Activated T-cell treated with anti-CD3 and anti-CD28 coated beads, Interleukin-2, amount 50 U/mL, for 24 hours (primary cell): ENCODE results near the gene PCDHGB4.
"Not testable (repeated sequence)": the region's sequence is repeated elsewhere in the genome, so short reads cannot be mapped to it uniquely, and the experiment has no call there.

ENCODE experiments used
- DNase-seq: peaks from one replicate; pipeline ENCODE4 v3.0.0-alpha.2; 2020
- H3K27ac Mint-ChIP-seq: 2 replicates; pipeline ENCODE4 v1.8.0; 2020; ENCODE audit warnings: mild to moderate bottlenecking, mixed read lengths
- H3K27me3 Mint-ChIP-seq: 2 replicates; pipeline ENCODE4 v1.8.0; 2020; ENCODE audit warnings: mixed read lengths
- H3K36me3 Mint-ChIP-seq: 2 replicates; pipeline ENCODE4 v1.8.0; 2020; ENCODE audit warnings: low read depth, mixed read lengths
- H3K4me1 Mint-ChIP-seq: 2 replicates; pipeline ENCODE4 v1.8.0; 2020; ENCODE audit warnings: low read depth, mixed read lengths
- H3K4me3 Mint-ChIP-seq: 2 replicates; pipeline ENCODE4 v1.8.0; 2020; ENCODE audit warnings: mild to moderate bottlenecking, moderate library complexity, mixed read lengths
- H3K9me3 Mint-ChIP-seq: 2 replicates; pipeline ENCODE4 v1.8.0; 2020; ENCODE audit warnings: mixed read lengths

Gene PCDHGB4

GRCh38 chr5:141402553-141403243 lies 15.2 kb downstream of the PCDHGB4 start, which contains the start of gene PCDHGA9:
Gene PCDHGA9 (plus strand): TSS chr5:141402778. CDS start chr5:141402953, 175 bp downstream.
- Mint-ChIP-seq H3K27ac (no peak within 1 kb of the TSS), H3K4me1 (peaks cover 3% of the 10 kb centered on the region), H3K27me3 (peaks cover 80% of the 10 kb centered on the region), H3K9me3 (peaks cover 28% of the 10 kb centered on the region), H3K4me3 (peak within 1 kb of the TSS; percentile 58), H3K36me3 (peaks cover 12% of the 10 kb centered on the region)
- DNase-seq = no peak

- H3K27ac Mint-ChIP-seq = no peak overlapping the region
- H3K36me3 Mint-ChIP-seq = peaks cover 14% of the 10 kb centered on the region
- peaks cover 28% of the 10 kb centered on the region for H3K9me3 Mint-ChIP-seq
- no peak for DNase-seq
- peaks cover 3% of the 10 kb centered on the region for H3K4me1 Mint-ChIP-seq
- H3K27me3 Mint-ChIP-seq = peaks cover 83% of the 10 kb centered on the region
- no peak overlapping the region for H3K4me3 Mint-ChIP-seq
These were observed 15.9 kb downstream of the PCDHGB4 start for GRCh38 chr5:141403387-141403786.

GRCh38 chr5:141407790-141408505 lies 20.4 kb downstream of the PCDHGB4 start, which contains the start of gene PCDHGB6:
Gene PCDHGB6 (plus strand): TSS chr5:141408021. CDS start chr5:141408203, 182 bp downstream.
- Mint-ChIP-seq H3K4me3 (peak within 1 kb of the TSS; percentile 52), H3K27me3 (peaks cover 82% of the 10 kb centered on the region), H3K9me3 (peaks cover 20% of the 10 kb centered on the region)
- H3K4me1 Mint-ChIP-seq, H3K36me3 Mint-ChIP-seq, H3K27ac Mint-ChIP-seq: not testable (repeated sequence)
- peak; percentile 59 for DNase-seq

- Mint-ChIP-seq H3K36me3 (peaks cover 9% of the 10 kb centered on the region), H3K27ac (no peak overlapping the region), H3K4me3 (no peak overlapping the region), H3K27me3 (peaks cover 82% of the 10 kb centered on the region), H3K9me3 (peaks cover 23% of the 10 kb centered on the region), H3K4me1 (peaks cover 16% of the 10 kb centered on the region)
- no peak for DNase-seq
These were observed 22.3 kb downstream of the PCDHGB4 start for GRCh38 chr5:141409598-141410306.

- H3K9me3 Mint-ChIP-seq = peaks cover 23% of the 10 kb centered on the region
- peaks cover 9% of the 10 kb centered on the region for H3K36me3 Mint-ChIP-seq
- H3K27ac Mint-ChIP-seq = no peak overlapping the region
- H3K4me1 Mint-ChIP-seq = peaks cover 19% of the 10 kb centered on the region
- no peak overlapping the region for H3K4me3 Mint-ChIP-seq
- DNase-seq = no peak
- peaks cover 81% of the 10 kb centered on the region for H3K27me3 Mint-ChIP-seq
These were observed 24.1 kb downstream of the PCDHGB4 start for GRCh38 chr5:141411575-141411974.

- peak; percentile 63 for DNase-seq
- Mint-ChIP-seq H3K27ac (no peak within 1 kb of the TSS), H3K27me3 (peaks cover 82% of the 10 kb centered on the region), H3K4me1 (peaks cover 24% of the 10 kb centered on the region), H3K36me3 (peaks cover 9% of the 10 kb centered on the region), H3K4me3 (peak within 1 kb of the TSS; percentile 78), H3K9me3 (peaks cover 25% of the 10 kb centered on the region)
These were observed 25.5 kb downstream of the PCDHGB4 start, which contains the start of gene PCDHGA10 for GRCh38 chr5:141412854-141413539. Gene PCDHGA10 (plus strand): TSS chr5:141412987. CDS start chr5:141413176, 189 bp downstream.

GRCh38 chr5:141413540-141414069 lies 26.1 kb downstream of the PCDHGB4 start:
- Mint-ChIP-seq H3K27me3 (peaks cover 82% of the 10 kb centered on the region), H3K9me3 (peaks cover 30% of the 10 kb centered on the region), H3K4me1 (peaks cover 26% of the 10 kb centered on the region), H3K4me3 (peak overlapping the region; percentile 78), H3K36me3 (peaks cover 10% of the 10 kb centered on the region), H3K27ac (no peak overlapping the region)
- DNase-seq = no peak

- H3K4me3 Mint-ChIP-seq, H3K27ac Mint-ChIP-seq, H3K36me3 Mint-ChIP-seq, DNase-seq: not testable (repeated sequence)
- Mint-ChIP-seq H3K9me3 (peaks cover 28% of the 10 kb centered on the region), H3K4me1 (peaks cover 26% of the 10 kb centered on the region), H3K27me3 (peaks cover 81% of the 10 kb centered on the region)
These were observed 27.2 kb downstream of the PCDHGB4 start for GRCh38 chr5:141414548-141415274.

- DNase-seq, H3K27ac Mint-ChIP-seq, H3K4me3 Mint-ChIP-seq: not testable (repeated sequence)
- Mint-ChIP-seq H3K9me3 (peaks cover 30% of the 10 kb centered on the region), H3K4me1 (peaks cover 26% of the 10 kb centered on the region), H3K27me3 (peaks cover 81% of the 10 kb centered on the region), H3K36me3 (peaks cover 11% of the 10 kb centered on the region)
These were observed 27.7 kb downstream of the PCDHGB4 start for GRCh38 chr5:141415275-141415618.

- Mint-ChIP-seq H3K4me3 (peak within 1 kb of the TSS; percentile 71), H3K36me3 (peaks cover 16% of the 10 kb centered on the region), H3K4me1 (peaks cover 32% of the 10 kb centered on the region), H3K27me3 (peaks cover 89% of the 10 kb centered on the region), H3K9me3 (peaks cover 42% of the 10 kb centered on the region)
- peak; percentile 54 for DNase-seq
- H3K27ac Mint-ChIP-seq = not testable (repeated sequence)
These were observed 30.1 kb downstream of the PCDHGB4 start, which contains the start of gene PCDHGB7 for GRCh38 chr5:141417494-141418172. Gene PCDHGB7 (plus strand): TSS chr5:141417677. CDS start chr5:141417860, 183 bp downstream.

- H3K9me3 Mint-ChIP-seq = peaks cover 41% of the 10 kb centered on the region
- no peak overlapping the region for H3K4me3 Mint-ChIP-seq
- H3K36me3 Mint-ChIP-seq = peaks cover 18% of the 10 kb centered on the region
- H3K27ac Mint-ChIP-seq = peak overlapping the region; percentile 2
- H3K27me3 Mint-ChIP-seq = peaks cover 89% of the 10 kb centered on the region
- peaks cover 20% of the 10 kb centered on the region for H3K4me1 Mint-ChIP-seq
- no peak for DNase-seq
These were observed 31.8 kb downstream of the PCDHGB4 start for GRCh38 chr5:141419074-141419880.

- Mint-ChIP-seq H3K36me3 (peaks cover 18% of the 10 kb centered on the region), H3K27me3 (peaks cover 90% of the 10 kb centered on the region), H3K9me3 (peaks cover 37% of the 10 kb centered on the region), H3K4me1 (peaks cover 12% of the 10 kb centered on the region), H3K4me3 (peak within 1 kb of the TSS; percentile 75), H3K27ac (peak within 1 kb of the TSS; percentile 70)
- DNase-seq = no peak
These were observed 33.5 kb downstream of the PCDHGB4 start, which contains the start of gene PCDHGA11 for GRCh38 chr5:141420855-141421488. Gene PCDHGA11 (plus strand): TSS chr5:141421051. CDS start chr5:141421228, 177 bp downstream.
